ENCODE measurements around the gene EXOC4.

GRCh38 chr7:133837224-133837623, 584.3 kb downstream of the EXOC4 start:
- TF ChIP-seq POLR2A (IDR thresholded peaks at IDR 0.05) = no peak
- no peak for TF ChIP-seq CTCF (IDR thresholded peaks at IDR 0.05)
